NCI-H2196 (cell line): ENCODE measurements around the gene GPR153.

Experiments
- DNase-seq: peaks from one replicate; lab custom pipeline; 2025; ENCODE audit not compliant: unreplicated experiment; lab: John Stamatoyannopoulos, UW

GPR153 gene

GRCh38 chr1:6269720-6270400 lies 9.0 kb upstream of the GPR153 start:
- no peak for DNase-seq

DNA sequence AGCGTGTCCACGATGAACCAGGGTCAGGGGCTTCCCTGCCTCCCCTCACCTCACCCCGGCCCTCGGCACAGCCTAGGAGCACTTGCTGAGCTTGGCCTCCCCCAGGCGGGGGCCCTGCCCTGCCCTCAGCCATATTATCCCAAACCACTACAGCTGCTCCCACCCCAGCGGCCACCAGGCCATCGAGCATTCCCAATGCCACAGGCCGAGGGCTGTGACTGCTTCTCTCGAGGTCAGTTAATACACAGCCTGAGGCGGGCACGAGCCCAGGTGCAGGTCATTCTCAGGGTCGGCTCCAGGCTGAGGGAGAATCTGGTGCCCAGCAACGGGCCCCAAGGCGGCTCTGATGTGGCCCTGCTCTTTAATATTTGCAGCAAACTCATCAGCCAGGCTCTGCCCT lies 8.4 kb upstream of the GPR153 start:
- no peak for DNase-seq

DNA sequence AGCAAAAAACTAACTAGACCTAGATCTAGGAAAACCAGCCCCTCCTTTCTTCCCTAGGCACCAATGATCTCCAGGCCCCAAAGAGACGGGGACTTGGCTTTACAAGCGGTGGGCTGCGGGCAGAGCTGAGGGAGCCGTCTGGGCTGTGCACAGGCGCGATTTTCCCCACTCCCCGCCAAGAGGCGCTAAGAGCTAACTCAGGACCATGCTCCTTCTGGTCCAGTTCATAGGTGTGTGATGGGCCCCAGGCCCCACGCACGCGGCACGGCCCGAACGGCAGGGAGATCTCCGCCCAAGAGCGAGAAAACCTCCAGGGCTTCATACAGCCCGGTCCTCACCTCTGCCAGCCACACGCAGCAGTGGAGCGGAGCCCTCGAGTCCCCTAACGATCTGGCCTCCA lies 7.5 kb upstream of the GPR153 start:
- DNase-seq: no peak

- DNase-seq: no peak
These were observed 6.9 kb upstream of the GPR153 start for GRCh38 chr1:6267686-6268322.

DNA sequence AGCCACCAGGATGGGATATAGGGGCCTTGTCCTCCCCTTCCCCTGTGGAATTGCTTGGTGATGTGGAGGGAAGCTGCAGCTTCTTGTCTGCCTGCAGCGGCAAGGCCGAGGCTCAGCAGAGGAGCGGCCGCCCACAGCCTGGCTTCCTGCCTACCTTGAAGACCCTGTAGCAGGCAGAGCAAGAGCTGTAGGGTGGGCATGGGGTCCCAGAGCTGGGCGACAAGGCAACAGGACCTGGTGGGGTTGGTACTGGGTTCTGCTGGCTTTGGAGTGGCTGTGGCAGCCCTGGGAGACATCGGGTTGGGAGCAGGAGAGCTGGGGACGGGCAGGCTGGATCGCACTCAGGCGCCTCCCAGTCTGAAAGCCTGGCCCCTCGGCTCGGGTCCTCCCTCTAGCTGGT lies 5.7 kb upstream of the GPR153 start:
- no peak for DNase-seq

- no peak for DNase-seq
These were observed 4.3 kb upstream of the GPR153 start for GRCh38 chr1:6265151-6265550.

GRCh38 chr1:6263716-6264115 lies 2.8 kb upstream of the GPR153 start:
- no peak for DNase-seq

DNA sequence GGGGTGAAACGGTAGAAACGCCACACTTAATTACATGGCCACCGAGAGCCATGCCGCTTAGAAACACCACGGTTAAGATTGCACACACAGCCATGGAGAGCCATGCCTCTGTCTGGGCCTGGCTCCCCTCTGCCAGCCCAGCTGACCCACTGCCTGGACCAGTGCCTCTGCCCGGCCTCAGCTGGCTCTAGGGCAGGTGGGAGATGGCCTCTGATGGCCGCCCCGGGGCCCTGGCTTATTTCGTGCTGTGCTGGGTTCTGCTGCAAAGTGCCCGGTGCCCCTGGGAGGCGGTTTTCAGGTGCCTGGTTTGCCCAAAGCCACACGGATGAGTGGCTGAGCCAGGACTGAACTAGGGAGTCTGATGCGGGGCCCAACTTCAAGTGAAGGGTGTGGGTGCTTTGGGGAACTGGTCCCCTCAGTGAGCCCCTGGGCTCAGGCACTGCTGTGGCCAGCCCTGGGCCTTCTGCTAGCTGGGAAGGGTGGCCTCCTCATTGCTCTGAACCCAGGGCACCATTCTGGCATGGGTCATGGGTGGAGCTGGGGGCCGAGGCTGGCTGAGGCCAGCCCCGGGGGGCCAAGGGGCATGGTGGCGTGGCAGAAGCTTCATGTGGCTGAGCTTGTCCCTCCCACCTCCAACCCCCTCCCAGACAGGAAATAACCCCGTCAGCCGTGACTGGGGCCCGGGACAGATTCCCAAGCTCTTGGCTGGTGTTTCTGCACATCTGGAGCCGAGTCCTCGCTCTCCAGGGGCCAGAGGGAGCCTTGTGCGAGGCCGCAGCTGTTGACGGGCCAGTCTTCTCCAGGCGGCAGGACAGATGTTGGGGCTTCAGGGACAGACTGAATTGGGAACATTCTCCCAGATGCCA lies 1.9 kb upstream of the GPR153 start:
- DNase-seq: no peak

DNA sequence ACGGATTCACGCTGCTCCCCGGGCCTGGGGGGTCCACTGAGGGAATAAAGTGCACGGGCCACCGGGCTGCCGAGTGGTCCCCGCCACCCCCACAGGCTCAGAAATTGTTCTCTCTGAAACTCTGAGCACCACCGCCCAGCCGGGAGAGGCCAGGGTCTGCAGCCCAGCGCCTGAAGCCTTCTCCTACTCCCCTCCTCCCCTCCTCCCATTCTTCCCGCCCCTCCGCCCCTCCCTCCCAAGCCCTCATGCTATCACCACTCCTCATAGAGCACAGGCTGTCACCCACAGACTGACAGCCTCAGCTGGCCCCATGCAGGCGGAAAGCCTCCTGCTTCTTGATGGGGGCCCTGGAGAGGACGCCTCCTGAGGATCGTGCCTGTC lies 707 bp upstream of the GPR153 start:
- no peak for DNase-seq

- no peak for DNase-seq
These were observed 414 bp downstream of the GPR153 start for GRCh38 chr1:6260433-6260934.

- peak; percentile 83 for DNase-seq
These were observed 1.2 kb downstream of the GPR153 start for GRCh38 chr1:6259491-6260362.

DNA sequence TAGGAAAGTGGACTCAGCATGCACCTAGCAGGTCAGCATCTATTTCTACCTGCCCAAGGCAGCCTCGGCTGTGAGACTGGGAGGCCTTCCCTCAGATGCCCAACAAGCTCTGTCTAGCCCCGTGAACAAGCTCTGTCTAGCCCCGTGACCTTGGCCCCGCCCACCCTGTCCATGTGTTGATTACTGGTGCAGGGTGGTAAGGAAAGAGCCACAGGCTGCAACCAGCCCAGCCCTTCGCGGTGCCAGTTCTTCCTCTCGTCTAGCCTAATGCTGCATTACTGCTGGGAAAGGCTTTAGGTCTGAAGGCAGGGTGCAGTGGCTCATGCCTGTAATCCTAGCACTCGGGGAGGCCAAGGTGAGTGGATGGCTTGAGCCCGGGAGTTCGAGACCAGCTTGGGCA lies 2.2 kb downstream of the GPR153 start:
- DNase-seq: no peak

DNA sequence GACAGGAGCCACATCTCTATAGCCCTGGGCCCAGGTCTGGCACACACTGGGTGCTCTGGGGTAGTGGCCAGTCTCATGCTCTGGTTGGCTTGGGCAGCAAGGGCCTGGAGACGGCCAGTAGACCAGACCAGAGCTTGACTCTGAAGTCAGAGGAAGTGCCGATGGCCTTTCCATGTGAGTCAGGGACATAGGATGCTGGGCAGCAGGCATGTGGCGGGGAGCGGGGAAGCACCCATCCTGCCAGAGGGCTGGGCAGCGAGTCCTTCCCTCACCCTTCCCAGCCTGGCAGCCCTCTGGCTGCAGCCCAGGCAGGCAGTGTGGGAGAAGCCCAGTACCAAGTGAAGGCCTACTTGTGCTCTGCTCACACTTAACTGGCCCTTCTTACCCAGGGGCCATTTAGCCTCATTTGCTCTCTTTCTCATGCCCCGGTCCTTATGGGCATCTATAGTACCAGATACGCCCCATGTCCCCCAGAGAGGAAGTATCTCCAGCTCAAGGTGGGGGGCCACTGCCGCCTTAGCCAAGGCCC lies 3.3 kb downstream of the GPR153 start:
- DNase-seq: no peak

DNA sequence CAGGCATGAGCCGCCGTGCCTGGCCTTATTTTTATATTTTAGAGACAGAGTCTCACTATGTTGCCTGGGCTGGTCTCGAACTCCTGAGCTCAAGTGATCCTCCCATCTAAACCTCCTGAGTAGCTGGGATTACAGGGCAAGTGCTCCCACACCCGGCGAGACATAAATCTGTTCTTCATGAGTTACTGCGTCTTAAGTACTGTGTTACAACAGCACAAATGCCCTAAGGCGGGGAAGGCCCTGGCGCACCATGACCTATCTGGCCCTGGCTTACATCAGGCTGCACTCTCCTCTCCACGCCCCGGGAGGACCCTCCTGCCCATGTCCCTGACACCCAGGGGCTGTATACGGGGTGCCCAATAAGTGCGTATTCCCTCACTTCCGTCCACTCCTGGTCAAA lies 4.3 kb downstream of the GPR153 start:
- DNase-seq: no peak

GRCh38 chr1:6254691-6255090 lies 6.2 kb downstream of the GPR153 start:
- DNase-seq: no peak

DNA sequence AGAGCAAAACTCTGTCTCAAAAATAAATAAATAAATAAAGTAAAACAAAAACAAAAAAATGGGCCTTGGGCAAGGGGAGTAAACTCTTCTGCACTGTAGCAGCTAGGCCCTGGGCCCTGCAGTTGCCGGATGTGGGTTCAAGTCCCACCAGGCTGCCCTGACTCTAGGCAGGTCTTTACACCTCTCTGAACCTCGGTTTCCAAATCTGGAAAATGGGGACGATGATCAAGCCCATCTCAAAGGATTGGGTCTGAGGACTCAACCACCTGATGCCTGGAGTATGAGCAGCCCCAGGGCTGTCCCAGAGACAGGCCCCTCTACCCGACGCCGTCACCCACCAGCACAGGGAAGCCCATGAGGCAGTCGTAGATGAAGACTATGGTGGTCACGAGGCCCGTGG lies 7.5 kb downstream of the GPR153 start:
- no peak for DNase-seq

DNA sequence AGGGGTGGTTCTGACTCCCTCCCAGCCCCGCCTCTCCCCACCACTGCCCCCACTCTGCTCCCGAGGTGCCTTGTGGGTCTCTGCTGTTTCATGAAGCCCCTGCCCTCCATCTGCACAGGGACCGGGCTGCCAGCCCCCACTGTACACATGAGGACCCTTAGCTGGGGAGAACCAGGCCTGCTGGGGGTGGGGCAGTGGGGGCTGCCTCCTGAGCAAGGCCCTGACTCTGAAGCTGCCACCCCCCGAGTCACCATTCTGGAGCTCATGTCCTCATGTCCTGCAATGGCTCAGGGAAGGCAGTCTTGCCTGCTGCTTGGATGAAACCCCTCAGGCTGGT lies 8.6 kb downstream of the GPR153 start:
- no peak for DNase-seq

DNA sequence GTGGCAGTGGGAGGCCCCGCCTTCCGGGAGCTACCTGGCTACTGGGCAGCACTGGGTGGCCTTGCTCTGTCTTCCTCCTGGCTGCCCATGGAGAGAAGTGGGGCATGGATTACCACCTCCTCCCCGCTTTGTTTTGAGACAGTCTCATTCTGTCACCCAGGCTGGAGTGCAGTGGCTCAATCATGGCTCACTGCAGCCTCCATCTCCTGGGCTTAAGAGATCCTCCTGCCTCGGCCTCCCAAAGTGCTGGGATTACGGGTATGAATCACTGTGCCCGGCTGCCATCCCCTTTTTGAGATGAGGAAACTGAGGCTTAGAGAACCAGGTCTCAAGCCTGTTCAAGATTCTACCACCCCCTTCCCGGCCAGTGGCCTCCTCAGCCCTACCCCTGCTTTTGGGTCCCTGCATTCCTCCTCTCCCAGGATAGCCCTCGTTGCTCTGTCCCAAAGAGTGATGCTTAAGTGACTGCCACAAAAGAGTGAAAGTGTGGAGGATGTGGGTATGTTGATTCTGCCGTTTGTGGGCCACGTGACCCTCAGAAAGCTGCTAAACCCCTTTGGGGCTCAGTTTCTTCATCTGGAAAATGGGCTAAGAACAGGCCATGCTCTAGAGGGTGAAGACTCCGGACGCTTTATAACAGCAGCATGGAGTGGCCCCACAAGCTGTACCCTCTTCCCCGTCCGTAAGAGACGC lies 9.1 kb downstream of the GPR153 start:
- no peak for DNase-seq

DNA sequence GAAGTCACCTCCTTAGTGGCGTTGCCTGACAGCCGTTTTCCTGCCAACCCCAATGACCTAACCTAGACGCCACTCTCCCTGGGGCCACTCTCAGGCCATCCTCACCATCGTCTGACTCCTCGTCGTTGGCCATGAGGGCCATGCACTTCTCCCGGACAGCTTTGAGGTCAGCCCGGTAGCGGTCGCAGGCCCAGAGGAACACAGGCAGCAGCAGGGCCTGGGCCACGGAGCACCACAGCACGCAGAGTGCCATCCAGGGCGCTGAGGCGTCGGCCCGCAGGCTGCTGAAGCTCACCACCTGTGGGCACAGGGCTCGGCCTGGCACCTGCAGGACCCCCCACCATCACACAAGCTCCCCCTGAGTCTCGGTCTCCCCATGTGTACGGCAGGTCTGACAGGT lies 9.7 kb downstream of the GPR153 start:
- no peak for DNase-seq
